ENCODE results near the gene GATAD2B.

Gene GATAD2B

GRCh38 chr1:153831026-153831425 is 91.7 kb downstream of the GATAD2B start:
- no peak for DNase-seq

GRCh38 chr1:153827168-153827964 is 95.4 kb downstream of the GATAD2B start:
- no peak for DNase-seq

- DNase-seq = no peak
Measured at GRCh38 chr1:153818876-153819275, 103.9 kb downstream of the GATAD2B start.

- no peak for DNase-seq
Measured at GRCh38 chr1:153816283-153816889, 106.4 kb downstream of the GATAD2B start.

- DNase-seq = no peak
Measured at GRCh38 chr1:153805886-153806719, 116.7 kb downstream of the GATAD2B start.

- DNase-seq = no peak
Measured at GRCh38 chr1:153805042-153805745, 117.6 kb downstream of the GATAD2B start.

- DNase-seq = no peak
Measured at GRCh38 chr1:153804112-153804511, 118.7 kb downstream of the GATAD2B start.

- DNase-seq = no peak
Measured at GRCh38 chr1:153803470-153804056, 119.2 kb downstream of the GATAD2B start.

- DNase-seq = no peak
Measured at GRCh38 chr1:153801786-153802697, 120.7 kb downstream of the GATAD2B start.

GRCh38 chr1:153801028-153801625 is 121.6 kb downstream of the GATAD2B start:
- no peak for DNase-seq

- DNase-seq = no peak
Measured at GRCh38 chr1:153800516-153800915, 122.3 kb downstream of the GATAD2B start.

- DNase-seq = no peak
Measured at GRCh38 chr1:153799566-153800465, 123.0 kb downstream of the GATAD2B start.

- DNase-seq = no peak
Measured at GRCh38 chr1:153799016-153799415, 123.8 kb downstream of the GATAD2B start.

- no peak for DNase-seq
Measured at GRCh38 chr1:153798468-153798780, 124.3 kb downstream of the GATAD2B start.

- peak; percentile 90 for DNase-seq
Measured at GRCh38 chr1:153796786-153797659, 125.7 kb downstream of the GATAD2B start.

GRCh38 chr1:153795934-153796785 is 126.6 kb downstream of the GATAD2B start:
- no peak for DNase-seq

- no peak for DNase-seq
Measured at GRCh38 chr1:153795330-153795837, 127.4 kb downstream of the GATAD2B start.

Measured in NCI-H82 (cell line).